NCI-H1105 (cell line): ENCODE measurements around the gene MVB12B.

Experiments
- DNase-seq: peaks from one replicate; lab custom pipeline; 2025; lab: John Stamatoyannopoulos, UW

MVB12B gene

DNA sequence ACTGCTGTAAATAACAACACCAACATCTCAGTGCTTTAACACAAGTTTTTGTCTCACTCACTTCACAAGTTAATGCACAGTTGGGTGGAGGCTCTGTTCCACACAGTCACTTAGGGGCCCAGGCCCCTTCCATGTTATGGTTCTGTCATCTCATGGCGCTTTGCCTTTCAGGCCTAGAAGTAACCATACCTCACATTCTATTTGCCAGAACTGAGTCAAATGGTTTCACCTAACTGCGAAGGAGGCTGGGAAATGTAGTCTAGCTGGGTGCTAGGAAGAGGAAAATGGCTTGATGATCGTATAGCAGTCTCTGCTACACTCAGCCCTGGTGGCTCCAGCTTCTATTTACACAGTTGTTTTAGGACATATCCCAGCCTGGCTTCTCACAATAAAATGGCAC is 23.1 kb upstream of the MVB12B start:
- DNase-seq: no peak

DNA sequence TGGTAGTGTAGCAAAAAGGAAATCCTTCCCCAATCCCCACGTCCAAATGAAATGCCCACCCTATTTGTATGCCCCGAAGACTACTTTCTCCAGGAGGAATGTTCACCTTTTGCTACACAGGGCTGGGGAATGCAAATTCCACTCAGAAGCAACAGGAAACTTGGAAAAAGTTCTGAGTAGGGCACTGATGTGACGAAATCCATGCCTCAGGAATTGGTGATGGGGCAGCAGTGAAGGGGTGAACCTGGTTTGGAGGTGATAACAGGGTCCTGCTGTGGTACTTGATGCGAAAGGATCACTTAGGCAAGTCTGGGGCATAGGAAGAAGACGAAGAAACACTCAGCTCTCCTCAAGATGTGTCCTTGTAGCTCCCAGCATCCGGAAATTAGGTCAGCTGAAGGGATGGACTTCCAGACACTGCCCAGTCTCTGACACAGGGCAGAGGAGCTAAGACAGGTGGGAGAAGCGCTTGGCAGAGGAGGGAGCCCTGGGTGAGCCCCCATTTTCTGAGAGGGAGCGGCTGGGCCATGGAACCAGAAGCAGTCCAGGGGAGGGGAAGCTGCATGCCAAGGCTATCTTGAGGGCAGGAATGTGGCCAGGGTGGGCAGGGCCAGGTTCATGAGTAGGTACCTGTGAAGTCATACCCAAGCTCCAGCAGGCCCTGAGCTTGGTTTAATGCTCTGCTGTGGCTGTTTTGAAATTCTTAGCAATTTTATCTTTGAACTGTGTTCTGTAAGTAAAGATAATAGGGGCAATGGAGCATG is 22.2 kb upstream of the MVB12B start:
- no peak for DNase-seq

DNA sequence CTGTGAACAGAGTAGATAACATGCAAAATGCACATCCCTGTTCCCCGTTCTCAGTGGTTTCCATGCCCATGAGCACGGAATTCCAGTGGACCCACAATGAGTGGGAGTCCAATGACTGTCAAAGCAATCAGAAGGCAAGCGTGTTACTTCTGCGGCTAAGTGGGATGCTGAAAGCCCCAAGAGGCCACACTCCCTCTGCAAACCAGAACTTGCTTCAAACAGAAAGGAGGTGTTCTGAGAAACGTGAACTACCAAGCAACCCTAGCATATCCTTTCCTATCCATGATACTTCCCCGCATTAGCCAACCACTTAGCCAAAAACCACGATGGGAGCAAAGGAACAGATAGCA is 21.7 kb upstream of the MVB12B start:
- DNase-seq: no peak

DNA sequence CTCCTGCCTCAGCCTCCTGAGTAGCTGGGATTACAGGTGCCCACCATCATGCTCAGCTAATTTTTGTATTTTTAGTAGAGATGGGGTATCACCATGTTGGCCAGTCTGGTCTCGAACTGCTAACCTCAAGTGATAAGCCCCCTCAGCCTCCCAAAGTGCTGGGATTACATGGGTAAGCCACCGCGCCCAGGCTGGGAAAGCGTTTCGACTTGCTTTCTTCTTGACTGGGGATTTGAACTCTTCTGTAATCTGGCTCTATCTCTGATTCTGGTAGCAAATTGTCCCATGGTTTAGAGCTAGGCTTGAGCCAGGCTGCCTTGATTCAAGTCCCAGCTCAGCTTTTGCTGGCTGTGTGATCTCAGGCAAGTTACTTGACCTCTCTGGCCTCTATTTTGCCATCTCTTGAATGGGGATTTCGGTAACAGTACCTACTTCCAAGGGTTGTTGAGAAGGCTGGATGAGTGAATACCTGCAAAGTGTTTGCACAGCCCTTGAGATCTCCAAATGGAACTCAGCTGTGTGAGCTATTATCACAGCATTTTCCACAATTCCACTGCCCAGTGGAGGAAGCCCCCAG is 20.5 kb upstream of the MVB12B start:
- no peak for DNase-seq

DNA sequence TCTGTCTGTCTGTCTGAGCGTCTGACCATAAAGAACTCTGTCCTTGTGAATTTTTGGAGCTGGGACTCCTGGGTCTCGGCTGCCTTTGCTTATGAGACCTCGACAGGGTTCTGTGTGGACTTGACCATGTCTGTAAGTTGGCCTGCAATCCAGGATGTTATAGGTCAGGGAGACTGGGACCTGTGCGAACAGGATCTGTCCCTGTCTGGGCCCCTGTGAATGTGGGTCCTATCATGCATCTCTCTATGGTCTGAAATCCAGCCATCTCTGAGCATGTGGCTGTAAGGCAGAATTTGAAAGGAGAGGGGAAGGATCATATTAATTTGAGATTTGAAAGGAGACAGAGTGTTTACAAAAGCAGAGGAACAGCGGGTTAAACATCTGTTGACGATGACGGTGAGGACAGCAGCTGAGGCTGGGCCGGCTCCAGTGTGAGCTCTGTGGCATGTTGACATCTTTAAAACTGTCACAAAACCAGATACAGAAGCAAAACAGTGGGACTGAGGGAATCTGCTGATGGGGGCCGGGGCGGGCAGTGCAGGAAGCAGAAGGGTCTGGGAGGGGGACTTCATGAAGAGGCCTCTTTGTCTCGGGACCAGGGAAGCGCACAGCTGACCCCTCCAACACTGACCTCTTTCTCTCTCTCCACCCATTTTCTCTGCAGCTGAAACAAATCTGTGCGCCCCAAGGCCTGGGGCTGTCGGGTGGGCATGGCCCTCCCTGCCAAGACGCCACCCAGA is 19.1 kb upstream of the MVB12B start:
- DNase-seq: no peak

DNA sequence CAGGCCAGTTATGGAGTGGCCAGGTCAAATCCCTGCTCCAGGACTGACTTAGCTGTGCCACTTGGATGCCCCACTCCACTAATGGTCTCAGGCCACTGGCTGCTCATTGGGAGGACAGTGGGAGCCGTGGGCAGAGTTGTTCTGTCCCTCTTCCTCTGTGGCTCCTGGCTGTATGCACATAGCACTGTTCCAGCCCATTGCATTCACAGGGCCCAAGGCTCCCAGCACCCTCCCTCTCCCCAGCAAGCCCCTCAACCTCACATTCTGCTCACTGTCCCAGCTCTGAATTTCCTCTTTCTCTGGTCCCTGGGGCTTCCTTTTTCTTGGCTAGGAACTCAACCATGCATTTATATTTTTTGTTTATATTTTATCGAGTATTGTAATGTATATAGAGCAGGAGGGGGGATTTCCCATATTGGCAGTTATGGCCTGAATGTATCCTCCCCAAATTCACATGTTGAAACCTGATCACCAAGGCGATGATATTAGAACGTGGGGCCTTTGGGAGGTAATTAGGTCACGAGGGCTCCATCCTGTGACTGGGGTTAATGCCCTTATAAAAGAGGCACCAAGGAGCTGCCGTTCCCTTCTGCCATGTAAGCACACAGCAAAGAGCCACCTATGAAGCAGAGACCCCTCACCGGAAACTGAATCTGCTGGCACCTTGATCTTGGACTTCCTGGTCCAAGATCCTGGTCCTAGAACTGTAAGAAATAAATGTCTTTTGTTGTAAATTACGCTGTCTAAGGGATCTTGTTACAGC is 17.0 kb upstream of the MVB12B start:
- no peak for DNase-seq

DNA sequence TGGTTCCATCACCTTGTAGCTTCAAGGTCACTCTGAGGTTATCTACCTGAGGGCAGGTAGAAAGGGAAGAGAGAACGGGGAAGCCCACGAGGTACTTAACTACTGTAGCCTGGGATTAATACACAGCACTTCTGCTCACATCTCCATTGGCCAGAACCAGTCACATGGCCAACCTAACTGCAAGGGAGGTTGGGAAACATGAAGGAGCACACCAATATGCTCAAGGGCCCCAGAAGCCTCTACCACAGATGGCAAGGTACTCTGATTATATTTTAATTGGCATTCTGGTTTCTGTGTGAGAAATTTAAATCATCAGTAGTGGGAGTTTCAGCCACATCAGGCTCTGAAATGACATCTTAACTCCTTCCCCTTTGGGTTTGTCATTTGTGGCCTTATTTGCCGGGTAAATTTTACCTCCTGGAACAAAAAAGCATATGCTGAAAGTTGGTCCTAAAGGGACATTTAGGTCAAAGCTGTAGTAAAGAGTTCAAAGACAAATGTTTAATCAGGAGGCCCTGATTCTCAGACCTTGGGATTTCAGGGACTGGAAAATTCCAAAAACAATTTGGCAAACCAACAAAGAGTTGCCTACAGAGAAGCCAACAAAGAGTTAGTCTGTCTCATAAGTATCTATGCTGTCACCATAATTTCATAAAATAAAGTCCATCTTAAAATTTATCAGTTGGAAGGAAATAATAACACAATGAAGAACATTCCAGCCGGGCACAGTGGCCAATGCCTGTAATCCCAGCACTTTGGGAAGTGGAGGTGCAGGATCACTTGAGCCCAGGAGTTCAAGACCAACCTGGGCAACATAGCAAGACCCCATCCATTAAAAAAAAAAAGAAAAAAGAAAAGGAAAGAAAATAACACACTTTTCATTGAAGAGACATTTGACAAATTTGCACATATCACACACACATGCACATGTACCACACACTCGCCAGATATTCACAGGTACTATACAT is 13.8 kb upstream of the MVB12B start:
- DNase-seq: no peak

DNA sequence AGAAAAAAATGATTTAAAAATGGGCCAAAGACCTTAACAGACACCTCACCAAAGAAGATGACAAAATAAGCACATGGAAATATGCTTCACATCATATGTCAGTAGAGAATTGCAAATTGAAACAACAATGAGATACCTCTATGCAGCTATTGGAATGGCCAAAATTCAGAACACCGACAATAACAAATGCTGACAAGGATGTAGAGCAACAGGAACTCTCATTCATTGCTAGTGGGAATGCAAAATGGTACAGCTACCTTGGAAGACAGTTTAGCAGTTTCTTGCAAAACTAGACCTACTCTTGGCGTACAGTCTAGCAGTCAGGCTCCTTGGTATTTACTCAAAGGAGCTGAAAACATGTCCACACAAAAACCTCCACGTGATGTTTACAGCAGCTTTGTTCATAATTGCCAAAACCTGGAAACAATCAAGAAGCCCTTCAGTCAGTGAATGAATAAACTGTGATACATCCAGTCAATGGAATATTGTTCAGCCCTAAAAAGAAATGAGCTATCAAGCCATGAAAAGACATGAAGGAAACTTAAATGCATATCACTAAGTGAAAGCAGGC is 10.5 kb upstream of the MVB12B start:
- DNase-seq: no peak

DNA sequence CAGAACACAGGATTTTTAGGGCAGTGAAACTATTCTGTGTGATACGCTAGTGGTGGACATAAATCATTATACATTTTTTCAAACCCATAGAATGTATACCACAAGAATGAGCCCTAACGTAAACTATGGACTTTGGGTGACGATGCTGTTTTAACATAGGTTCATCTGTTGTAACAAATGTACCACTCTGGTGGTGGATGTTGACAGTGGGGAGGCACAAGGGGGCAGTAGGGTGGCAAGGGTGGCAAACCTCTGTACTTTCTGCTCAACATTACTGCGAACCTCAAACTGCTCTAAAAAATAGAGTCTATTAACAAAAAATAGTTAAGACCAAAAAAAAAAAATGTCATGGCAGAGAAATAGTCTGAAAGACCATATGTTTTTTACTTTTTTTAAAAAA is 9.1 kb upstream of the MVB12B start:
- peak; percentile 16 for DNase-seq

DNA sequence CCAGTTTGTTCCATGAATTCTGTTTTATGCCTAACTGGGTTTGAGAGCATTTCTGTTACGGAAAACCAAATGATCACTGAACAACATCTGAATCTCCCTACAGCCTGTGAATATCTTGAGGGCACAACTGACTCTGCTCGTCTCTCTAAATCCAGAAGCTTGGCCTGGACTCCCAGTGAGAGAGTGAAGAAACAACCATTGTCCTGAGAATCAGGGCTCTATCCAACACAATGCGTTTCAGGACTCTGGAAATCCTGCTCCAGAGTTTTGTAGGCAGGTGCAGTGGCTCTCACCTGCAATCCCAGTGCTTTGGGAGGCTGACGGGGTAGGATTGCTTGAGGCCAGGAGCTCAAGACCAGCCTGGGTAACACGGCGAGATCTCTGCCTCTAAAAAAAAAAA is 7.8 kb upstream of the MVB12B start:
- DNase-seq: no peak

DNA sequence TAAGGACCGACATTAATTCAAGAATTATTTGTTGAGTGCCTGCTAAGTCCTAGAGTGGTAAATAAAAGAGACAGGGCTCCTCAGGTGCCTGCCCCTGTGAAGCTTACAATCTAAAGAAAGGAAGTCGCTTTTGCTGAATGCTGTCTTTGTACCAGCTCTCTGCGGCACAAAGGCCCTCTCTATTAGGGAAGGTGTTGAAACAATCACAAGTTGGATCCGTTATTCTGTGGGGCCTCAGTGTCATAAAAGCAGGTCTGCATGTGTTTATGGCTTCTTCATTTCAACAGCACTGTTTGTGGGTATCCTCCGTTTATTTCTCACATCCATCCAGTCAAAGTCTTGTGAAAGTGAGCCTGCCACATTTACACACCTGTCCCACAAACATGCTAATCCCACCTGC is 7.0 kb upstream of the MVB12B start:
- no peak for DNase-seq

DNA sequence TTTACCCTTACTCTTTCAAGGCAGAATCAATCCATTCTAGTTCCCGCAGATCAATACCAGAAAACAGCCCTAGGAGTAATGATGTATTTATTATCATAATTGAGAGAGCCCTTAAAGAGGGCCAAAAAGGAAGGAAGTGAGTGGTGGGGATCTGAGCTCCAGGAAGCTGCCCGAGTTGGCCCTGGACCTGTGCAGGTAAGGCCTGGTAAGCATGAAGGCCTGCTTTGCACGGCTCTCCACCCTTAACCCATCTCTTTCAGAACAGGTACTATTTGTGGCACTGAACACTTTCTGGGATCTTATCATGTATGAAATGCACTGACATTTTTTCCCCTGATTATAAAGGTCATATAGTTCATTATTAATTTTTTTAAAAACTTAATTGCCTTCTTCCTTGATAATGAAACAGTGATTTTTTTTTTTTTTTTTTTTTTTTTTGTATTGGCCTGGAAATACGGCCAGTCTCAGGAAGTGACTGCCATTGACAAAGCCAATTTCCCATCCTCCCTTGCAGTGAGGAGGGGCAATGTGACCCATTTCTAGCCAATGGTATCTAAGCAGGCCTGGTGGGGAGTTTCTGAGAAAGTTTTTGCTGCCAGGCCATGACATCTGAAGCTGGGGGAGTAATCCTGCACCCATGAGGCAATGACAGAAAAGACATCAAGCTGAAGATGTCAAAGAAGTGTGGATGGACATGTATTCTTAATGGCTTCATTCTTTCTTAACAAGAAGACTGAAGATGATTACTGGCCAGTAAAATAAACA is 6.3 kb upstream of the MVB12B start:
- no peak for DNase-seq

DNA sequence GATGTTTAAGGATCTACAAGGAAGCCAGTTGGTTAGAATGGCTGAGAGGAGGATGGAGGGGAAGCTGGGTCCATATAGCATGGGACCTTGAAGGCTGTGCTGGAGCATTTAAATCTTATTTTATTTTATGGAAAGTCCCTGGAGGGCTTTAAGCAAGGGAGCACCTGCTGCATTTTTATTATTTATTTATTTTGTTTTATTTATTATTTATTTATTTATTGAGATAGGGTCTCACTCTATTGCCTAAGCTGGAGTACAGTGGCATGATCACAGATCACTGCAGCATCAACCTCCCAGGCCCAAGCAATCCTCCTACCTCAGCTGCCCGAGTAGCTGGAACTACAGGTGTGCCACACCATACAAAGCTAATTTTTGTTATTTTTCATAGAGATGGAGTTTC is 4.9 kb upstream of the MVB12B start:
- DNase-seq: no peak

DNA sequence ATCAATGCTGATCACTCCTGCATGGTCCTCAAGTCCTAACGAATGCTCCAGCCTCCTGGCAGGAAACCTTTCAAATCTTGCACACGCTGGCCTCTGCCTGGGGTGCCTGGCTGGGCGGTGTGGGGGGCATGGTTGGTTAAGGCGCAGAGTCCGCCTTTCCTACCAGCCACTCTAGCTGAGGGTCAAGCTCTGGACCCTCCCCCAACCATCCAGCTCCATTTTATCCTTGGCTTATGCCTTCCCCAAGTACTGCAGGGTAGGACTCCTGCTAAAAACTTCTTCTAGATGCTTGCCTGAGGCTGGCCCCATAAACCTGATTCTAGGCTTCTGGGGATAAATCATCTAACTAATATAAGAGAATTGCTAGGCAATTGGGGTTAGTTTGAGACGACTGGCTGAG is 808 bp upstream of the MVB12B start:
- DNase-seq: no peak

DNA sequence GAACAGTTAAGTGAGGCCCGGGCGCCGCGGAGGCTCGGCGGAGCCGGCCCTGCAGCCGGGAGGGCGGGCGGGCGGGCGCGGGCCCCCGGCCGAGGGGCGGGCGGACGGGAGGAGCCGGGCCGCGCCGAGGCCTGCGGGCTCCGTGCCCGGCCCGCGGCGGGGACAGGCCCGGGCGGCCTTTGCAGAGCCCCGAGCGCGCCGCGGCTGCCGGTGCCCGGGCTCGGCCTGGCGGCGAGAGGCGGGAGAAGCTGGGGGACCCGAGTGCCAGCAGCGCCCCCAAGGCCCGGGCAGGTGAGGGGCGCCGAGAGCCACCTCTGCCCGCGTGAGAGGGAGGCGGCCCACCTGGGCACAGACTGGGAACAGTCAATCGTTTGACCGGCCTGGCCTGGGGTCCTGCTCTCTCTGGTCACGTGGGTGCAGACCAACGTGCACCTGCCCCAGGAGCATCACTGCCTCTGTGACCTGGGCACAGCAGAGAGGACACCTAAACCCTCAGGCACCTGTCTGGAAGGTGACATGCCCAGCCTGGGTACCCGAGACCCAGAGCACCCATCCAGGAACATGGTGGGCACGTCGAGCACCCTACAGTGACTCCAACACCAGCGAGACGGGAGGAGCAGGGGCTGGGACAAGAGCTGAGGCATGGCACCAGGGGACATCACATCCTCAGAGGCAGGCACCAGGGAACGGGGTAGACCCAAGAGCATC is 531 bp downstream of the MVB12B start:
- DNase-seq: peak; percentile 34

DNA sequence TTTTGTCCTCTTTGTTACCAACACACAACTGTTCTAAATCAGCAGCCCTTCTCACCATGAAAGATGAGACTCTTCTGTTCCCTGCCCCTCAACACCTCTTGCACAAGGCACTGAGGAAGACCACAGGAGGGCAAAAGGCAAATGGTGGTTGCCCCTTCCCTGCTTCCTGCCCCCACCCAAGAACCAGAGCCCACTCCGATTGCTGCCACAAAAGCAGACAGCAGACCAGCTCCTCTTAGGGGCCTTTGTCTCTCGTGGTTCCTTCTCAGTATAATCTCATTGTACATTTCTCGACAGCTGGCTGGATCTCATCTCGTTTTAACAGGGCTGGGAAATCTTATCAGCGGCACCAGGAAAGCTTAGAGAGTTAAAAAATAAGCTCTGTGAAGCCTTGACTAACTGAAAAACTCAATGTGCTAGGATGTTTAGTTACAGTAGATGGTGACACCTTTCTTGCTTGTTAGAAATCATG is 1.1 kb downstream of the MVB12B start:
- no peak for DNase-seq

DNA sequence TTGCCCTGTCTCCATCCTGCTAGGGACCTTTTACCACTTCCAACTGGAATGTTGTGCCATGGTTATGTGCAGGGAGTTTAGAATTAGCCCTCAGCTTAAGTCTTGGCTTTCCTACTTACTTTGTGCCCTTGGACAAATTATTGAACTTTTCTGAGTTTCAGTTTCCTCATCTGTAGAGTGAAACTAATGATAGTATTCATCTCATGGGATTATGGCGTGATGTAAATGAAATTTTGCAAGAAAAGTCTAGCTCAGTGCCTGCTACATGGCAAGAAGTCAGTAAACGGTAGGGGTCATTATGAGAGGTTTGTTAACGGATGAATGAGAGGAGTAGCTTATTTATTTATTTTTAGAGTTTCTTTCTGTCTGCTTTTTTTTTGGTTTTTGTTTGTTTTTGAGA is 1.8 kb downstream of the MVB12B start:
- DNase-seq: no peak

DNA sequence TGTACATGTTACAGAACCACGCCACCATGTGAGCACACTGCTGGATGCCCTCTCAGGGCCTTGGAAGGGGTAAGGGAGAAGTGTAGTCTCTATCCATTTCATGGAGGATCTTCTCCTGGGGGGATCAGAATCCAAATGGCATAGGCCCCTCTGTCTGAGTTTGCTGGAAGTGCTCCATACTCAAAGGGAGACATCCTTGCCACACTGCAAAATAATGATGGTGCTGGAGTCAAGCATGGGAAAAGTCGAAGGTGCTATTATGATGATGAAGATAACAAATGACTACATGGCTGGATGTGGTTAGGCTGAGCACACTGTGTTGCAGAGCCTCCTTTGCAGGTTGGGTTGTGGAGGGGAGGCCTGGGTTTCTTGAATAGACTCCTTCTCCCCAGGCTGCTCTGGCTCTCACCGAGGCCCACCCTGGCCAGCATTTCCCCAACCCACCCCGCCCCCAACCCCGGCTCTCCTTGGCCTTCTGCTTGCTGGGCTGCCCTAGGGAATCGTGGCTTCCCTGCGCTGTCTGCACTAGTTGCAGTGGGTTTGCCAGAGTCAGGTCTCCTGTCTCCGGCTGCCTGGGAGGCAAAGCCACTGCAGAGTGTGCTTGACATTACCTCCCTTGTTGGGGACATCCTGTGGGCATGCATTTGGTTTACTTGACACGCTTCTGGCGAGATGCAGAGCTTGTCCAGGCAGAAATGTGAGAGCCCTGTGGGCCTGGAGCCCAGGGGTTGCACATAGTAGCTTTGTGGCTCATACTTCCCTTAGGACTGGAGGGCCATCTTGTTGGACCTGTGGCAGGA is 3.0 kb downstream of the MVB12B start:
- DNase-seq: no peak

DNA sequence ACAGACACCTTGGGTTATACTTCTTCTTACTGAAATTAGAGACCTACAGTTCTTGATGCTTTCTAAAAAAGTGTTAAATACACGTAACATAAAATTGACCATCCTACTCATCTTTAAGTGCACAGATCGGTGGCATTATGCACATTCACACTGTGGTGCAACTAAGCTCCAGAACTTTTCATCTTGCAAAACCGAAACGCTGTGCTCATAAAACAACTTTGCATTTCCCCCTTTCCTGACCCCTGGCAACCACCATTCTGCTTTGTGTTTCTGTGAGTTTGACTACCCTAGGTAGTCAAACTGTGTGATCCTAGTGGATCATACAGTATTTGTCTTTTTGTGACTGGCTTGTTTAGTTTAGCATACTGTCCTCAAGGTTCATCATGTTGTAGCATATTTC is 3.9 kb downstream of the MVB12B start:
- DNase-seq: no peak
